IMR-90 (cell line): ENCODE measurements around the gene CRACDL. TPM values are rescaled to one million over a fixed set of nuclear protein-coding genes. Genes with fewer than 3 reads are reported as not detected.

Experiments
- ATAC-seq: fragments of 200-7000 bp; cut with Tn5 transposase; 2 replicates; pipeline ENCODE4 v1.9.1; 2020; ENCODE audit warnings: low read depth, mild to moderate bottlenecking, moderate library complexity
- BruUV-seq: library from RNA; stranded (reverse); fragments of 400-500 nt; replicated peaks from 2 replicates; lab custom pipeline; 2021; lab: Mats Ljungman, UMichigan
- CTCF ChIA-PET: fragments of 300-600 bp; formaldehyde crosslinking; extraction: SDS; loops from one replicate; lab custom pipeline; 2021; ENCODE audit warnings: antibody characterized with exemption; lab: Yijun Ruan, JAX
- POLR2A ChIA-PET: fragments of 300-600 bp; sonication (Branson Sonifier 250); formaldehyde crosslinking; loops from one replicate; lab custom pipeline; 2022; ENCODE audit warnings: antibody characterized with exemption; ENCODE audit not compliant: unreplicated experiment; lab: Charles Lee
- DNase-seq: peaks from one replicate; pipeline ENCODE4 v3.0.0; 2013
- H2AFZ ChIP-seq: replicated peaks from 2 replicates; pipeline ENCODE3; 2013; ENCODE audit warnings: low read length, mild to moderate bottlenecking; ENCODE audit not compliant: poor library complexity
- H2AK5ac ChIP-seq: 2 replicates; pipeline ENCODE4 v1.6.1; 2013; ENCODE audit warnings: low read depth, low read length, inconsistent platforms
- H2AK9ac ChIP-seq: replicated peaks from 2 replicates; pipeline ENCODE3; 2013; ENCODE audit warnings: mild to moderate bottlenecking, low read depth, low read length, moderate library complexity; ENCODE audit not compliant: poor library complexity
- H2BK120ac ChIP-seq: 2 replicates; pipeline ENCODE4 v1.6.1; 2013; ENCODE audit warnings: low read depth, low read length, inconsistent platforms
- H2BK15ac ChIP-seq: 3 replicates; pipeline ENCODE4 v1.6.1; 2013; ENCODE audit warnings: low read depth, low read length, inconsistent platforms
- H2BK20ac ChIP-seq: 2 replicates; pipeline ENCODE4 v1.6.1; 2013; ENCODE audit warnings: low read depth, mild to moderate bottlenecking, inconsistent platforms, low read length, moderate library complexity
- H2BK5ac ChIP-seq: 2 replicates; pipeline ENCODE4 v1.6.1; 2013; ENCODE audit warnings: mild to moderate bottlenecking, low read depth, low read length, inconsistent platforms; ENCODE audit not compliant: poor library complexity, severe bottlenecking
- H3K14ac ChIP-seq: replicated peaks from 2 replicates; pipeline ENCODE4 v1.6.1; 2013; ENCODE audit warnings: low read depth, low read length, inconsistent platforms
- H3K18ac ChIP-seq: 2 replicates; pipeline ENCODE4 v1.6.1; 2013; ENCODE audit warnings: low read depth, low read length, control low read depth
- H3K23ac ChIP-seq: 2 replicates; pipeline ENCODE4 v1.6.1; 2013; ENCODE audit warnings: low read depth, low read length, inconsistent platforms
- H3K27ac ChIP-seq: 2 replicates; pipeline ENCODE4 v1.5.1; 2013; ENCODE audit warnings: mild to moderate bottlenecking, control low read depth, low read length; ENCODE audit not compliant: insufficient read depth
- H3K27me3 ChIP-seq: 2 replicates; pipeline ENCODE4 v1.6.1; 2013; ENCODE audit warnings: low read length; ENCODE audit not compliant: control insufficient read depth, insufficient read depth
- H3K36me3 ChIP-seq: 2 replicates; pipeline ENCODE4 v1.6.1; 2013; ENCODE audit warnings: low read length, mixed read lengths; ENCODE audit not compliant: control insufficient read depth, insufficient read depth
- H3K4ac ChIP-seq: 2 replicates; pipeline ENCODE4 v1.6.1; 2013; ENCODE audit warnings: low read depth, low read length, inconsistent platforms
- H3K4me1 ChIP-seq: 2 replicates; pipeline ENCODE4 v1.6.1; 2013; ENCODE audit warnings: low read length, mixed read lengths; ENCODE audit not compliant: control insufficient read depth, insufficient read depth
- H3K4me2 ChIP-seq: 2 replicates; pipeline ENCODE4 v1.6.1; 2013; ENCODE audit warnings: low read depth, mild to moderate bottlenecking, control low read depth, low read length, moderate library complexity
- H3K4me3 ChIP-seq: 2 replicates; pipeline ENCODE4 v1.5.1; 2013; ENCODE audit warnings: low read depth, mild to moderate bottlenecking, control low read depth, low read length, moderate library complexity; ENCODE audit not compliant: insufficient read depth
- H3K56ac ChIP-seq: 2 replicates; pipeline ENCODE4 v1.6.1; 2013; ENCODE audit warnings: low read length, inconsistent platforms; ENCODE audit not compliant: insufficient read depth; ENCODE audit errors: extremely low read depth
- H3K79me1 ChIP-seq, 2 experiments: 2 replicates each; pipeline ENCODE4 v1.6.1; 2013; ENCODE audit warnings: low read length in 2 of 2, inconsistent platforms in 1 of 2, low read depth in 1 of 2
- H3K9ac ChIP-seq: 2 replicates; pipeline ENCODE4 v1.6.1; 2013; ENCODE audit warnings: low read depth, low read length, control low read depth
- H3K9me1 ChIP-seq: 2 replicates; pipeline ENCODE4 v1.6.1; 2013; ENCODE audit warnings: low read length, inconsistent platforms; ENCODE audit not compliant: insufficient read depth
- H3K9me3 ChIP-seq: 2 replicates; pipeline ENCODE4 v1.6.1; 2013; ENCODE audit warnings: low read length; ENCODE audit not compliant: control insufficient read depth, insufficient read depth
- H4K20me1 ChIP-seq: 2 replicates; pipeline ENCODE4 v1.6.1; 2013; ENCODE audit warnings: low read length, inconsistent platforms; ENCODE audit not compliant: insufficient read depth
- H4K5ac ChIP-seq: 2 replicates; pipeline ENCODE4 v1.6.1; 2013; ENCODE audit warnings: mild to moderate bottlenecking, low read depth, low read length, control low read depth
- H4K8ac ChIP-seq, 2 experiments: 2 replicates each; pipeline ENCODE4 v1.6.1; 2013; ENCODE audit warnings: low read depth in 2 of 2, low read length in 2 of 2, control low read depth in 1 of 2, inconsistent platforms in 1 of 2
- H4K91ac ChIP-seq: 2 replicates; pipeline ENCODE4 v1.6.1; 2013; ENCODE audit warnings: low read depth, low read length, inconsistent platforms; ENCODE audit not compliant: insufficient read depth
- BHLHE40 ChIP-seq: fragments of 150-350 bp; IDR thresholded peaks from 2 replicates; pipeline ENCODE4 v1.6.1; 2016; ENCODE audit warnings: mild to moderate bottlenecking, low read depth, low read length
- CEBPB ChIP-seq: IDR thresholded peaks from 2 replicates; pipeline ENCODE4 v1.6.1; 2012; ENCODE audit warnings: low read depth, low read length, improper control_type of control experiment
- CHD1 ChIP-seq: IDR thresholded peaks from 2 replicates; pipeline ENCODE4 v1.6.1; 2012; ENCODE audit warnings: low read depth, low read length, improper control_type of control experiment
- CTCF ChIP-seq: conservative IDR thresholded peaks from 2 replicates; pipeline ENCODE4 v1.5.1; 2012; ENCODE audit warnings: mild to moderate bottlenecking, low read depth, low read length, improper control_type of control experiment
- ELK1 ChIP-seq: fragments of 150-350 bp; IDR thresholded peaks from 2 replicates; pipeline ENCODE4 v1.6.1; 2016; ENCODE audit warnings: low read depth, mild to moderate bottlenecking, low read length, moderate library complexity, borderline replicate concordance
- FOS ChIP-seq: fragments of 150-350 bp; IDR thresholded peaks from 2 replicates; pipeline ENCODE4 v1.6.1; 2016; ENCODE audit warnings: low read depth, low read length
- MAFK ChIP-seq: IDR thresholded peaks from 2 replicates; pipeline ENCODE4 v1.6.1; 2012; ENCODE audit warnings: low read depth, low read length, improper control_type of control experiment
- MAZ ChIP-seq: IDR thresholded peaks from 2 replicates; pipeline ENCODE4 v1.6.1; 2012; ENCODE audit warnings: low read depth, mild to moderate bottlenecking, low read length, improper control_type of control experiment, moderate library complexity, borderline replicate concordance
- MXI1 ChIP-seq: IDR thresholded peaks from 2 replicates; pipeline ENCODE4 v1.6.1; 2012; ENCODE audit warnings: low read depth, mild to moderate bottlenecking, low read length, moderate library complexity, borderline replicate concordance
- RAD21 ChIP-seq: IDR thresholded peaks from 2 replicates; pipeline ENCODE4 v1.6.1; 2012; ENCODE audit warnings: low read length, improper control_type of control experiment
- RCOR1 ChIP-seq: IDR thresholded peaks from 2 replicates; pipeline ENCODE4 v1.6.1; 2012; ENCODE audit warnings: mild to moderate bottlenecking, low read length, improper control_type of control experiment; ENCODE audit not compliant: insufficient replicate concordance
- RFX5 ChIP-seq: IDR thresholded peaks from 2 replicates; pipeline ENCODE4 v1.8.0; 2012; ENCODE audit warnings: low read depth, mild to moderate bottlenecking, low read length, moderate library complexity
- SMC3 ChIP-seq: fragments of 150-350 bp; IDR thresholded peaks from 2 replicates; pipeline ENCODE4 v1.6.1; 2016; ENCODE audit warnings: low read depth, mild to moderate bottlenecking, antibody characterized with exemption, low read length, moderate library complexity
- WGBS, 2 experiments: methylation state at CpG; one replicate each; pipeline versions ENCODE4 v1.1.5 to v1.1.7; 2013; ENCODE audit warnings: missing lambda C conversion rate in 2 of 2; ENCODE audit not compliant: insufficient read length in 1 of 2; ENCODE audit errors: extremely low coverage in 2 of 2; 5-methylcytosine and 5-hydroxymethylcytosine counted together
- dilution Hi-C: fragments of 300-500 bp; cut with HindIII; formaldehyde crosslinking; loops from one replicate; pipeline ENCODE4 v1.14.3; 2018; ENCODE audit warnings: low sequenced_read_pairs; ENCODE audit not compliant: unreplicated experiment
- in situ Hi-C: fragments of 300-500 bp; cut with MboI; formaldehyde crosslinking; loops from 3 replicates; pipeline ENCODE4 v1.14.3; 2019; ENCODE audit warnings: low sequenced_read_pairs, inconsistent platforms, mixed read lengths
- intact Hi-C: fragments of 100-400 bp; cut with micrococcal nuclease; formaldehyde crosslinking; loops from 2 replicates; pipeline ENCODE4 v1.10.0; 2022
- polyA plus RNA-seq, 3 experiments: library from polyadenylated mRNA; depleted of rRNA; stranded (reverse); fragments of >200 nt; gene quantifications; 2 replicates each; pipeline ENCODE4 v1.2.3, GENCODE V29; 2012; ENCODE audit warnings: low replicate concordance in 1 of 3
- total RNA-seq: library from RNA; depleted of rRNA; stranded (reverse); fragments of >200 nt; gene quantifications from 2 replicates; pipeline ENCODE4 v1.2.3, GENCODE V29; 2012

CRACDL gene
- total and polyA plus RNA-seq, 2 of the 4 experiments (the other 2 are of a cell fraction) = not detected

GRCh38 chr2:98896416-98896815, 39.6 kb downstream of the CRACDL start:
- H3K14ac ChIP-seq = no peak overlapping the region
- H4K91ac ChIP-seq = no peak overlapping the region
- no peak for TF ChIP-seq CEBPB
- TF ChIP-seq RFX5 = no peak
- TF ChIP-seq BHLHE40 = no peak
- TF ChIP-seq ELK1 = no peak
- TF ChIP-seq RCOR1 = no peak
- no peak for TF ChIP-seq CTCF
- TF ChIP-seq CHD1 = no peak
- no peak for TF ChIP-seq RAD21
- TF ChIP-seq MAZ = no peak
- TF ChIP-seq MAFK = no peak
- no peak for TF ChIP-seq SMC3
- TF ChIP-seq MXI1 = no peak
- no peak for TF ChIP-seq FOS
- no peak overlapping the region for H2BK120ac ChIP-seq
- H4K8ac ChIP-seq = no peak overlapping the region
- no peak for ATAC-seq
- no peak overlapping the region for H3K23ac ChIP-seq
- H3K79me1 ChIP-seq = no peaks in the 10 kb centered on the region
- H2AK5ac ChIP-seq = no peak overlapping the region
- H3K4me2 ChIP-seq = no peak overlapping the region
- WGBS, 2 experiments = no CpG with 5 or more reads among the region's 2 CpGs
- no peak overlapping the region for H4K5ac ChIP-seq
- H2AFZ ChIP-seq = no peak overlapping the region
- no peak overlapping the region for H3K4ac ChIP-seq
- H2BK5ac ChIP-seq = no peak overlapping the region
- intact Hi-C loops (no loop called here), in situ Hi-C loops (no loop called here), dilution Hi-C loops (no loop called here)
- H2AK9ac ChIP-seq = no peak overlapping the region
- no peaks in the 10 kb centered on the region for H3K36me3 ChIP-seq
- no peak overlapping the region for H2BK15ac ChIP-seq
- no peaks in the 10 kb centered on the region for H3K9me3 ChIP-seq
- DNase-seq = no peak
- H3K27ac ChIP-seq = no peak overlapping the region
- CTCF ChIA-PET = no interaction called here
- BruUV-seq = no TSS peak
- H3K56ac ChIP-seq = no peak overlapping the region
- H3K4me3 ChIP-seq = no peak overlapping the region
- POLR2A ChIA-PET = no interaction called here
- H4K20me1 ChIP-seq = no peaks in the 10 kb centered on the region
- H3K9ac ChIP-seq = no peak overlapping the region
- no peak overlapping the region for H3K18ac ChIP-seq
- no peak overlapping the region for H2BK20ac ChIP-seq
- H3K27me3 ChIP-seq = peaks cover 8% of the 10 kb centered on the region
- no peaks in the 10 kb centered on the region for H3K9me1 ChIP-seq
- H3K4me1 ChIP-seq = no peaks in the 10 kb centered on the region
